Stimulated activated naive B cell treated with anti-CD40 and anti-IgM and Interleukin-4, amounts not matched to agents 10 μg/mL and 1 μg/mL and 100 μg/mL, for 72 hours (primary cell): ENCODE results near the gene HOXB8.

Source experiments
- ATAC-seq, 2 donors: fragments of 150-1000 bp; cut with Tn5 transposase; replicated peaks; 2 replicates each; pipeline ENCODE4 v1.10.0; 2021; ENCODE audit warnings: moderate library complexity in 1 of 2
- DNase-seq: peaks from one replicate; pipeline ENCODE4 v3.0.0; 2021
- H3K27ac Mint-ChIP-seq: one replicate; pipeline ENCODE4 v1.8.0; 2022; ENCODE audit warnings: mild to moderate bottlenecking, mixed read lengths
- H3K27me3 Mint-ChIP-seq, 2 donors: one replicate each; pipeline ENCODE4 v1.8.0; 2022; ENCODE audit warnings: mixed read lengths in 2 of 2
- H3K36me3 Mint-ChIP-seq, 2 donors: one replicate each; pipeline ENCODE4 v1.8.0; 2022; ENCODE audit warnings: mixed read lengths in 2 of 2, mild to moderate bottlenecking in 1 of 2
- H3K4me1 Mint-ChIP-seq, 2 donors: one replicate each; pipeline ENCODE4 v1.8.0; 2022; ENCODE audit warnings: mixed read lengths in 2 of 2, mild to moderate bottlenecking in 1 of 2
- H3K4me3 Mint-ChIP-seq, 2 donors: one replicate each; pipeline ENCODE4 v1.8.0; 2022; ENCODE audit warnings: mild to moderate bottlenecking in 2 of 2, mixed read lengths in 2 of 2, moderate library complexity in 1 of 2
- H3K9me3 Mint-ChIP-seq, 2 donors: one replicate each; pipeline ENCODE4 v1.8.0; 2022; ENCODE audit warnings: mixed read lengths in 2 of 2, mild to moderate bottlenecking in 1 of 2

HOXB8 gene

DNA sequence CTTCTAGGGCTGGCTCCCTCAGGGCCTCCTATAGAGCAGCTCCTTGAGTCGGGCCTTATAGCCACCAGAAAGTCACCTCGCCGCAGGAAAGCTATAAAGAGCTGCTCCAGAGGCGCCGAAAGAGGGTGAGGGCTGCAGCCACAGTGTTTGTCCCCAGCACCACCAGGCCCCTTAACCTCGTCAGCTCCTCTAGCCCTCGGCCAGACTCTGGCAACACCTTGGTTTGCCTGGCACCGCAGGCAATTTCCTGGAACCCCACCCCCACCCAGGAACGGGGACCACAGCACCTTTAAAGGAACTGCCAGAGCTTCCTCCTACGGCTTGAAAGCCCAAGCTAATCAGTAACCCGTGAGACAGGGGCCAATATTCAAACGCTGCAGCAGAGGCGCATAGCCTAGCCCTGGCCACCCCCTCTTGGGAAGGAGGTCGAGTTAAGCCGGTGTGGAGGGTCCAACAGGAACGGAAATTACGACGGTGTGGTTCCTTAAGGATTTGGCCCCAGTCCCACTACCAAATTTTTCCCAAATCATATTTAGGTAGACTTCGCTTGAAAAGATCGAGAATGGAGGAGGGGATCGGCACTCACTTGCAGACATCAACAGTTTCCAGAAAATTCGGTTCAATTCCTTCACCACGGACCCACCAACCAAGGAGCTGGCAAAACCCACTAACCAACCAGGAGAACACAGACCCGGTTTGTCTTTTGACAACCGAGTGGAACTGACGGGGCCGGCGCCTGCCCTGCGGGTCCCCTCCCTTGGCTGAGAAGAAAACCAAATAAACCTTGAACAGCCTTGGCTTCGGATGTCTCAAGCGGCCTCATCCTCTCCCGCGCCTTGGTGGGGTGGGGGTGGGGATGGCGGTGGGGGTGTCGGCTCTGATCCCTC, 13.3 kb downstream of the HOXB8 start:
- Mint-ChIP-seq H3K9me3 (no peaks in the 10 kb centered on the region), H3K36me3 (no peaks in the 10 kb centered on the region), H3K27ac (no peak overlapping the region), H3K27me3 (peaks cover 85 to 97% of the 10 kb centered on the region in 2 donors), H3K4me3 (no peak overlapping the region), H3K4me1 (peaks cover 18 to 31% of the 10 kb centered on the region in 2 donors)
- ATAC-seq (no peak), DNase-seq (no peak)

GRCh38 chr17:48601207-48601538, 13.9 kb downstream of the HOXB8 start:
- H3K27ac Mint-ChIP-seq: no peak overlapping the region
- H3K9me3 Mint-ChIP-seq: no peaks in the 10 kb centered on the region
- ATAC-seq: no peak
- peaks cover 2 to 4% of the 10 kb centered on the region in 2 donors for H3K36me3 Mint-ChIP-seq
- peaks cover 24 to 37% of the 10 kb centered on the region in 2 donors for H3K4me1 Mint-ChIP-seq
- H3K4me3 Mint-ChIP-seq: no peak overlapping the region
- peaks cover 86 to 97% of the 10 kb centered on the region in 2 donors for H3K27me3 Mint-ChIP-seq
- no peak for DNase-seq

DNA sequence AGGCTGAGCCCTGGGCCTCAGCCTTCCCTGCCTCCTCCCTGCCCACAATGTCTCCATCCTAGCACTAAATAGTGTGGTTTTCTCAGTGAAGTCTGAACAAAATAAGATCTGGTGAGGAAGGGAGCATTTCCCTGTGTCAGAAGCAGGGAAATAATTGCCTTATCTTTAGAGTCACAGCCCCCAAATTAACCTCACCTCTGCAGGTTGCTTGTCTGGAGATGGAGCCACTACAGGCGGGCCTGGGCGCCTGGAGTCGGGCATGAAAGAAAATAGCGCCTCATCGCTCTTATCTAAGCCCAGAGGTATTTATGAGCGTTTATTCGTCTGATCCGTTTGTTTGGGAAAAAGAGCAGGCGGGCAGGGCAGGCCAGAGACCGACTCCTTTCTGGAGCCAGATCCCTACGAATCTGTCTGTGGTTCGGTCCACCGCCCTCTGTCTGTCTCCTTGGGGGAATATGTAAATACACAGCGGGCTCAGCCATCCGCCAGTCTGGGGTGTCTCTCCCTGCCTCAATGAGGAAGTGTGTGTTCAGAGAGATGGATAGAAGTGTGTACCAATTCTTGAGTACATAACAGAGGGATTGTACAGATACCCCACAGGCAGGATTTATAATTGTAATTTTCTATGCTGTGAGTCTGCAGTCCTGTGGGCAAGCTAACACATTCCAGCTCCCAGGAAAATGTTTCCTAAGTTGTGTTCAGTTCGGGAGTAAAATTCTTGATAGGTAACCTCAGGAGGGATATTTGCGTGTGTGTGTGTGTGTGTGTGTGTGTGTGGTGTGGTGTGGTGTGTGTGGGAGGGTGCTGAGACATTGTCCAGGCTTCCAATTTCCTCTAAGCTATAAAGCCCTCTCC, 14.6 kb downstream of the HOXB8 start:
- H3K36me3 Mint-ChIP-seq: peaks cover 2 to 4% of the 10 kb centered on the region in 2 donors
- no peak overlapping the region for H3K27ac Mint-ChIP-seq
- H3K4me3 Mint-ChIP-seq: no peak overlapping the region
- H3K27me3 Mint-ChIP-seq: peaks cover 88 to 99% of the 10 kb centered on the region in 2 donors
- H3K9me3 Mint-ChIP-seq: no peaks in the 10 kb centered on the region
- peaks cover 25 to 42% of the 10 kb centered on the region in 2 donors for H3K4me1 Mint-ChIP-seq
- no peak for ATAC-seq
- DNase-seq: no peak

- Mint-ChIP-seq H3K27me3 (peaks cover 86 to 99% of the 10 kb centered on the region in 2 donors), H3K4me3 (no peak overlapping the region), H3K27ac (no peak overlapping the region), H3K4me1 (peaks cover 24 to 42% of the 10 kb centered on the region in 2 donors), H3K9me3 (no peaks in the 10 kb centered on the region), H3K36me3 (peaks cover 2 to 4% of the 10 kb centered on the region in 2 donors)
- ATAC-seq (no peak), DNase-seq (no peak)
Observed at GRCh38 chr17:48599354-48599753, 15.7 kb downstream of the HOXB8 start.

GRCh38 chr17:48598736-48599135, 16.4 kb downstream of the HOXB8 start:
- peak overlapping the region in 1 of 2 donors; percentile 81 for H3K4me3 Mint-ChIP-seq
- peaks cover 85 to 98% of the 10 kb centered on the region in 2 donors for H3K27me3 Mint-ChIP-seq
- ATAC-seq: no peak
- H3K36me3 Mint-ChIP-seq: peaks cover 2 to 4% of the 10 kb centered on the region in 2 donors
- H3K27ac Mint-ChIP-seq: no peak overlapping the region
- no peaks in the 10 kb centered on the region for H3K9me3 Mint-ChIP-seq
- peaks cover 25 to 46% of the 10 kb centered on the region in 2 donors for H3K4me1 Mint-ChIP-seq
- no peak for DNase-seq

DNA sequence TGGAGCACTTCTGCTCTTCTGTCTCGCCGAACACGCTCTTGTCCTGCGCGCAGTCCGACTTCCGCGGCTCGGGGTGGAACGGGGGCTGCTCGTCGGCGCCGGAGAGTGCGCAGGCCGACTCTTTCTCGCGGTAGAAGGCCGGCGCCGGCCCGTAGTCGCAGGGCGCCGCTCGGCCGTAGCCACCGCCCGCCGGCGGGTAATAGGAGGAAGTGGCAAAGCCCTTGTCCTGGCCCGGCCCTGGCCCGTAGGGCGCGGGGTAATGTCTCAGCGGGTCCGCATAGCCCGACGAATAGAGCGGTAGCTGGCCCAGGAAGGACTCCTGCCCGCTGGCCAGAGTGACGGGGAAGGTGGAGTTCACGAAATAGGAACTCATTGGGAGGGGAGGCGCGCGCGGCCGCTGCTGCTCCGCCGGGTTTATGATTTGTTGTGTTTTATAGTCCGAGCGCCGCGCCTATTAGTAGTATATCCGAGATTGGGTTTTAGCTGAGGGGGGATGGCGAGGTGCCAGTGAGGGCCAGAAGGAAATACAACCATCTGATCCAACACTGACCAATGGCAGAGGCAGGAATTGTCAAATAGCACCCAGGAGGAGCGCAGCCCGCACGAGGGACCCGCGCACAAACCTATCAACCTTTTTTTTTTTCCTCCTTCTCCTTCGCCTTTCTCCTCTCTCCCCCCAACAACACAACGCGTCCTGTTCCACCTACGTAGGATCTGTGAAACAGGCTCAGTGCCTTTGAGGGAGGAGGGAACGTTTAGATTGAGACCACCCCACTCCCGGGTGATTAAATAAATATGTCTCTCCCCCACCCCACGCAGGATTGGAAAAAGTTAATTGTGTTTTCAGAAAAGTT, 17.1 kb downstream of the HOXB8 start:
- H3K4me3 Mint-ChIP-seq: peak overlapping the region; percentile 81 to 85
- H3K27ac Mint-ChIP-seq: peak overlapping the region; percentile 86
- ATAC-seq (peak; percentile 47 to 51), DNase-seq (no peak)
- peaks cover 85 to 98% of the 10 kb centered on the region in 2 donors for H3K27me3 Mint-ChIP-seq
- H3K9me3 Mint-ChIP-seq: no peaks in the 10 kb centered on the region
- H3K4me1 Mint-ChIP-seq: peaks cover 30 to 53% of the 10 kb centered on the region in 2 donors
- peaks cover 2 to 4% of the 10 kb centered on the region in 2 donors for H3K36me3 Mint-ChIP-seq

DNA sequence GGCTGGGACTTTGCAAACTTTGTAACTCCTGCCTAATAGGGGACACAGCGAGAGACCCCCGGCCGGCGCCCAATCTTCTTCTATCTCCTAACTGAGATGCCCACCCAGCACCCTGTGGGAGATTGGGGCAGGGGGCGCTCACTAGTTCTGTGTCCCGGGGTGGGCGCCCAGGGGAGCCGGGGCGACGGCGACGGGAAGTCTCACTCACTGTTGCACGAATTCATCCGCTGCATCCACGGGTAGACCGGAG, 17.6 kb downstream of the HOXB8 start:
- peaks cover 2 to 4% of the 10 kb centered on the region in 2 donors for H3K36me3 Mint-ChIP-seq
- peak overlapping the region; percentile 86 for H3K27ac Mint-ChIP-seq
- no peaks in the 10 kb centered on the region for H3K9me3 Mint-ChIP-seq
- DNase-seq: no peak
- H3K27me3 Mint-ChIP-seq: peaks cover 86 to 98% of the 10 kb centered on the region in 2 donors
- peaks cover 32 to 53% of the 10 kb centered on the region in 2 donors for H3K4me1 Mint-ChIP-seq
- peak overlapping the region; percentile 81 to 85 for H3K4me3 Mint-ChIP-seq
- ATAC-seq: no peak

DNA sequence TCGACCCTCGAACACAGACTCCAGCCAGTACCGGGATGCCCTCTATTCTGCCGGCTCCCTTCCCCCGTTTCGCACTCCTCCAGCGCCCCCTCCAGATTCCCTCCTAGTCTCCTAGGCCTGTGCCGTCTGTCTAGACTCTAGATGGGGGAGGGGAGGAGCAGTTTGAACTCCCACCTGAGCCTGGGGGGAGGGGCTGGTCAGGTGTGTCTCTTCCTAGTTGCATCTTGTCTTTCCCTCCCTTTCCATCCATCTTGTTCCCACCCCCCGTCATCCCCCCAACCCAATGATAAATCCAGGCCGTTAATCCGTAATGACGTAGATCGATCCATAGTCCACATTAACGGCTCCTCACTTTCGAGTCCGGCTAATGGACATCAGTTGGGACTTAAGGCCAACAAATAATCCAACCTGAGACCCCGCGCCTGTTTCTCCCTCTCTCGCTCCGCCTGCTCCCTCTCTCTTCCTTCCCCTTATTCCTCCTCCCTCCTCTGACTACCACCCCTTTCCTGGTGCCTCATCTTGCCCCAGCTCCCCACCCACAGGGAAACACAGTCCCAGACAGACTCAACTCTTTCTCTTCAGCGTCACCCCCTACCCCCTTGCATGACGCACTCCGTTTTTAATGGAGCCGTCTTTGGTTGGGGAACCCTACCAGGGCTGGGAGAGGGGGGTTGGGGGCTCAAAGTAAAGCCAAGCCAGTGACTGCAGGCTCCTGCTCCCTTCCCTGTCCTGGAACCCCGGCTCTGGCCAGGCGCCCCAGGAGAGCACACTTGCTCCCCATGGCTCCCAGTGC, 18.2 kb downstream of the HOXB8 start:
- no peak for ATAC-seq
- peak overlapping the region; percentile 81 to 85 for H3K4me3 Mint-ChIP-seq
- no peaks in the 10 kb centered on the region for H3K9me3 Mint-ChIP-seq
- H3K36me3 Mint-ChIP-seq: peaks cover 2 to 4% of the 10 kb centered on the region in 2 donors
- DNase-seq: no peak
- H3K27ac Mint-ChIP-seq: peak overlapping the region; percentile 86
- peaks cover 33 to 55% of the 10 kb centered on the region in 2 donors for H3K4me1 Mint-ChIP-seq
- H3K27me3 Mint-ChIP-seq: peaks cover 91 to 98% of the 10 kb centered on the region in 2 donors

DNA sequence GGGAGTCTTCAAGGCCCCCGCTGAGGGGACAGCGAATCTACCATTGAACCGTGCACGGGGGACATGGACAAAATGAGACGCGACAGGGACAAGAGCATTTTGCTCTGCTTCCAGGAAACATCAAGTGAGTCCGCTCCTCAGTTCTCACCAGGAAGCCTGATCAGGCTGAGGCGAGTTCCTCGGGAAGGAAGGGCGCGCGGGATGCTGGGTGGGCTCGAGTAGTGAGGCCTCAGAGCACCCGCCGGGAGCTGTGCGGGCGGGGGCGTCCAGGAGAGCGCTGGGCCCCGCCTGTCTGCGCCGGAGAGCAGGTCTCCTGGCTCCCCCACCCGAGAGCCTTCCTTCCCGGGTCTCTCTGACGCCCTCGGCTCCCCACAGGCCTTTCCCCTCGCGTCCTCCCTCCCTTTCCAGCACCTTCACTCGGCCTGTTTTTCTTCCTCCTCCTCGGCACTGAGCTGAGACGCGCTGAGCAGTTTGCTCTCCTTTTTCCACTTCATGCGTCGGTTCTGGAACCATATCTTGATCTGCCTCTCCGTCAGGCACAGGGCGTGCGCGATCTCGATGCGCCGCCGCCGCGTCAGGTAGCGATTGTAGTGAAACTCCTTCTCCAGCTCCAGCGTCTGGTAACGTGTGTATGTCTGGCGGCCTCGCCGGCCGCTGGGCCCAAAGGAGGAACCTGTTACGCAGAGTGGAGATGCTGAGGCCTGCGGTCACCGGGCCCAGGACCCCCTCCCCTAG, 18.9 kb downstream of the HOXB8 start:
- peaks cover 91 to 98% of the 10 kb centered on the region in 2 donors for H3K27me3 Mint-ChIP-seq
- H3K27ac Mint-ChIP-seq: peak overlapping the region; percentile 49
- peak overlapping the region; percentile 81 to 85 for H3K4me3 Mint-ChIP-seq
- peaks cover 2 to 4% of the 10 kb centered on the region in 2 donors for H3K36me3 Mint-ChIP-seq
- H3K4me1 Mint-ChIP-seq: peaks cover 36 to 56% of the 10 kb centered on the region in 2 donors
- no peak for DNase-seq
- H3K9me3 Mint-ChIP-seq: no peaks in the 10 kb centered on the region
- ATAC-seq: no peak

DNA sequence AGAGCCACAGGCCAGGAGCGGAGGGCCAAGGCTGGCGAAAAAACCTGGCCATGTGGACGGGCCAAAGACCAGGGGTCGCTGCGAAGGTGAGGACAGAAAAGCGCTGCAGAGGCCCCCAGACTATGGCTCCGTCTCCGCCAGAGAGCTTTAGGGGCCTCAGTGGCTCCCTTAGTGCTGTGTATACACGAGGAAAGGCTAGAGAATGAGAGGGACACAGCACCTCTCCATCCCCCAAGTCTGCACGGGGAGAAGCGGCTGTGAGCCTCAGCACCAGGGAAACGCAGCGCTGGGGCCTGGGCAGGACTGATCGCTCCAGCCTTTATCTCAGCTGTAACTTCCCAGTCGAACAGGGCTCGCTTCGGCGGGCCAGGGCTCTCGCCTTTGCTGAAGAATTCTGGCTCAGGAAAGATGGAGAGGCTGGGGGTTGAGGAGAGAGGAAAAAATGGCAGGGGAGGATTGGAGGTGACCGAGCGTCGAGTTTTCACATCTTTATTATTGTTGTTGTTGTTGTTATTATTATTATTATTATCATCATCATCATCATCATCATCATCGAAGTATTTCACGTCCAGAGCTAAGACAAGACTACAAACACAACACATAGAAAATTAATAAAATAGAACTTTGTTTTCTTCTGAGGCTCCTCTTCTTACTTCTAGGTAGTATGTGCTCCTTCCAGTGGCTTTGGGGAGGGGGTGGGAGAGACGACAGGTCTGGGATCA, 19.7 kb downstream of the HOXB8 start:
- Mint-ChIP-seq H3K4me1 (peaks cover 36 to 58% of the 10 kb centered on the region in 2 donors), H3K27me3 (peaks cover 91 to 98% of the 10 kb centered on the region in 2 donors), H3K9me3 (no peaks in the 10 kb centered on the region), H3K4me3 (peak overlapping the region in 1 of 2 donors; percentile 81), H3K27ac (peak overlapping the region; percentile 73), H3K36me3 (peaks cover 3 to 5% of the 10 kb centered on the region in 2 donors)
- DNase-seq (no peak), ATAC-seq (no peak)

- Mint-ChIP-seq H3K9me3 (no peaks in the 10 kb centered on the region), H3K4me3 (no peak overlapping the region), H3K27me3 (peaks cover 91 to 98% of the 10 kb centered on the region in 2 donors), H3K4me1 (peaks cover 42 to 66% of the 10 kb centered on the region in 2 donors), H3K27ac (peak overlapping the region; percentile 73), H3K36me3 (peaks cover 5 to 8% of the 10 kb centered on the region in 2 donors)
- DNase-seq (no peak), ATAC-seq (no peak)
Observed at GRCh38 chr17:48594538-48595277, 20.4 kb downstream of the HOXB8 start.
